ENCODE results near the gene TRIM22.

Gene TRIM22

GRCh38 chr11:5749836-5750235, 60.2 kb downstream of the TRIM22 start:
- DNase-seq: no peak

GRCh38 chr11:5753943-5754342, 64.4 kb downstream of the TRIM22 start, which contains the start of gene OR52N4:
Gene OR52N4, plus strand, starts transcription at chr11:5754243. Its CDS starts 498 bp downstream, at chr11:5754741.
- DNase-seq: no peak

Data from central memory CD4-positive, alpha-beta T cell (primary cell).